Uterus (tissue), 4 donors: Measurements from ENCODE around the gene PITPNM3. TPM values are rescaled to one million over a fixed set of nuclear protein-coding genes. Genes with fewer than 3 reads are reported as not detected.
"Not testable (repeated sequence)": the region's sequence is repeated elsewhere in the genome, so short reads cannot be mapped to it uniquely, and the experiment has no call there.

Source experiments
- DNase-seq, 2 donors: peaks; one replicate each; pipeline ENCODE4 v3.0.0-alpha.2; 2019 to 2020
- H3K27ac ChIP-seq, 2 donors: fragments of 200-600 bp; sonication (generic); 1 replicate in 1 of 2; 2 replicates in 1 of 2; pipeline ENCODE4 v1.5.1; 2016 to 2018
- H3K27me3 ChIP-seq, 2 donors: fragments of 200-600 bp; sonication (generic); one replicate each; pipeline ENCODE4 v1.5.1; 2018 to 2019; ENCODE audit warnings: control low read depth in 1 of 2
- H3K36me3 ChIP-seq, 2 donors: fragments of 200-600 bp; sonication (generic); one replicate each; pipeline ENCODE4 v1.5.1; 2019; ENCODE audit warnings: control low read depth in 1 of 2
- H3K4me1 ChIP-seq, 2 donors: fragments of 200-600 bp; sonication (generic); one replicate each; pipeline ENCODE4 v1.5.1; 2018 to 2019; ENCODE audit warnings: control low read depth in 1 of 2
- H3K4me3 ChIP-seq, 2 donors: fragments of 200-600 bp; sonication (generic); 1 replicate in 1 of 2; 2 replicates in 1 of 2; pipeline ENCODE4 v1.5.1; 2018 to 2019; ENCODE audit warnings: mild to moderate bottlenecking in 1 of 2
- H3K9me3 ChIP-seq, 2 donors: fragments of 200-600 bp; sonication (generic); one replicate each; pipeline ENCODE4 v1.5.1; 2019; ENCODE audit warnings: control low read depth in 1 of 2
- CTCF ChIP-seq, 4 experiments: fragments of 200-600 bp in 2 of 4; fragments of 450-650 bp in 2 of 4; sonication (generic) in 2 of 4; IDR thresholded peaks; one replicate each; pipeline ENCODE4 v1.5.1; 2016 to 2019; ENCODE audit warnings: antibody characterized with exemption in 4 of 4, mild to moderate bottlenecking in 2 of 4, moderate library complexity in 1 of 4
- POLR2A ChIP-seq, 2 donors: fragments of 450-650 bp; IDR thresholded peaks; one replicate each; pipeline ENCODE4 v1.6.1; 2016; ENCODE audit warnings: antibody characterized with exemption in 2 of 2, mild to moderate bottlenecking in 1 of 2, moderate library complexity in 1 of 2
- intact Hi-C: fragments of 100-400 bp; cut with DNase I; formaldehyde crosslinking; loops from one replicate; pipeline ENCODE4 v1.15.1; 2023; ENCODE audit warnings: low total_unique reads
- total RNA-seq, 4 donors: library from RNA; depleted of rRNA in 3 of 4; stranded (reverse); fragments of >200 nt in 3 of 4; gene quantifications; one replicate each; pipeline versions ENCODE4 v1.1.0 to v1.2.4, GENCODE V29; 2014 to 2023
- donor health status: DM: yes; HTN: yes; CAD: no.

PITPNM3 gene
- total RNA-seq, 4 donors from 2014 or later: 0.59 to 9.3 (median 6.1) TPM

- Histone ChIP-seq H3K9me3 (no peaks in the 10 kb centered on the region), H3K4me1 (no peaks in the 10 kb centered on the region), H3K4me3 (no peak overlapping the region), H3K27ac (no peak overlapping the region), H3K27me3 (no peaks in the 10 kb centered on the region), H3K36me3 (no peaks in the 10 kb centered on the region)
- intact Hi-C loops: no loop called here
- no peak for TF ChIP-seq CTCF (IDR thresholded peaks at IDR 0.05)
- TF ChIP-seq POLR2A (IDR thresholded peaks at IDR 0.05): no peak
- DNase-seq: no peak
Observed at GRCh38 chr17:6597727-6598126, 41.4 kb upstream of the PITPNM3 start.

- H3K9me3 ChIP-seq: no peaks in the 10 kb centered on the region
- no peaks in the 10 kb centered on the region for H3K4me1 ChIP-seq
- intact Hi-C loops: no loop called here
- H3K27ac ChIP-seq: no peak overlapping the region
- H3K4me3 ChIP-seq: no peak overlapping the region
- H3K27me3 ChIP-seq: no peaks in the 10 kb centered on the region
- H3K36me3 ChIP-seq: no peaks in the 10 kb centered on the region
- no peak for TF ChIP-seq POLR2A (IDR thresholded peaks at IDR 0.05)
- no peak for TF ChIP-seq CTCF (IDR thresholded peaks at IDR 0.05)
- DNase-seq: no peak
Observed at GRCh38 chr17:6596941-6597340, 40.6 kb upstream of the PITPNM3 start.

GRCh38 chr17:6596511-6596910 lies 40.2 kb upstream of the PITPNM3 start:
- Histone ChIP-seq H3K27me3 (no peaks in the 10 kb centered on the region), H3K36me3 (no peaks in the 10 kb centered on the region), H3K27ac (no peak overlapping the region), H3K4me1 (no peaks in the 10 kb centered on the region), H3K9me3 (no peaks in the 10 kb centered on the region), H3K4me3 (no peak overlapping the region)
- DNase-seq: no peak
- intact Hi-C loops: no loop called here
- TF ChIP-seq CTCF (IDR thresholded peaks at IDR 0.05) (no peak), POLR2A (IDR thresholded peaks at IDR 0.05) (no peak)

- no peaks in the 10 kb centered on the region for H3K36me3 ChIP-seq
- H3K9me3 ChIP-seq: no peaks in the 10 kb centered on the region
- intact Hi-C loops: no loop called here
- no peaks in the 10 kb centered on the region for H3K27me3 ChIP-seq
- no peak for TF ChIP-seq CTCF (IDR thresholded peaks at IDR 0.05)
- no peak for TF ChIP-seq POLR2A (IDR thresholded peaks at IDR 0.05)
- no peak overlapping the region for H3K4me3 ChIP-seq
- no peaks in the 10 kb centered on the region for H3K4me1 ChIP-seq
- H3K27ac ChIP-seq: no peak overlapping the region
- no peak for DNase-seq
Observed at GRCh38 chr17:6596081-6596480, 39.7 kb upstream of the PITPNM3 start.

GRCh38 chr17:6593371-6593770 lies 37.0 kb upstream of the PITPNM3 start:
- H3K4me3 ChIP-seq, H3K4me1 ChIP-seq, H3K36me3 ChIP-seq, H3K9me3 ChIP-seq, H3K27me3 ChIP-seq, DNase-seq, H3K27ac ChIP-seq, intact Hi-C loops: not testable (repeated sequence)

GRCh38 chr17:6592173-6592572 lies 35.8 kb upstream of the PITPNM3 start:
- no peaks in the 10 kb centered on the region for H3K27me3 ChIP-seq
- no peak overlapping the region for H3K27ac ChIP-seq
- H3K36me3 ChIP-seq: no peaks in the 10 kb centered on the region
- no peak overlapping the region for H3K4me3 ChIP-seq
- no peaks in the 10 kb centered on the region for H3K4me1 ChIP-seq
- no peak for DNase-seq
- intact Hi-C loops: no loop called here
- no peak for TF ChIP-seq POLR2A (IDR thresholded peaks at IDR 0.05)
- TF ChIP-seq CTCF (IDR thresholded peaks at IDR 0.05): no peak
- H3K9me3 ChIP-seq: no peaks in the 10 kb centered on the region
